HepG2 (cell line): ENCODE measurements around the gene TPH1. TPM values are rescaled to one million over a fixed set of nuclear protein-coding genes. Genes with fewer than 3 reads are reported as not detected.

Experiments
- ATAC-seq: fragments of 200-7000 bp; cut with Tn5 transposase; 3 replicates; pipeline ENCODE4 v1.9.1; 2020; ENCODE audit warnings: mild to moderate bottlenecking, moderate library complexity
- BruUV-seq: library from RNA; stranded (reverse); fragments of 400-500 nt; replicated peaks from 2 replicates; lab custom pipeline; 2021; lab: Mats Ljungman, UMichigan
- CTCF ChIA-PET: fragments of 300-600 bp; formaldehyde crosslinking; extraction: SDS; loops from one replicate; lab custom pipeline; 2021; ENCODE audit warnings: low total read pairs, inconsistent platforms, low intra/inter-chr PET ratio; lab: Yijun Ruan, JAX
- POLR2A ChIA-PET: fragments of 350-600 bp; sonication (Branson Sonifier 250); formaldehyde crosslinking; loops from one replicate; lab custom pipeline; 2020; ENCODE audit warnings: antibody characterized with exemption, inconsistent platforms; lab: Yijun Ruan, JAX
- DNase-seq: peaks from one replicate; pipeline ENCODE4 v3.0.0-alpha.2; 2015; ENCODE audit warnings: low spot score
- FAIRE-seq: peaks from 3 replicates; lab custom pipeline; 2011; peaks lifted over from hg19 to GRCh38; lab: Jason Lieb, UNC
- H2AFZ ChIP-seq: one replicate; pipeline ENCODE4 v1.6.1; 2011; ENCODE audit warnings: low read length, inconsistent platforms
- H3K27ac ChIP-seq: fragments of 300-600 bp; 3 replicates; pipeline ENCODE4 v1.8.0; 2011; ENCODE audit warnings: mixed run types, mild to moderate bottlenecking, mixed read lengths, low read length, inconsistent platforms; ENCODE audit not compliant: insufficient read depth; ENCODE audit errors: extremely low read length
- H3K27me3 ChIP-seq, 2 experiments: fragments of 200-600 bp in 1 of 2; 2 replicates in 1 of 2; 3 replicates in 1 of 2; pipeline versions ENCODE4 v1.6.0 to v1.8.0; 2011; ENCODE audit warnings: low read length in 2 of 2, mild to moderate bottlenecking in 2 of 2, moderate library complexity in 2 of 2, inconsistent platforms in 1 of 2; ENCODE audit not compliant: insufficient read depth in 2 of 2, control insufficient read depth in 1 of 2
- H3K36me3 ChIP-seq, 2 experiments: fragments of 200-600 bp in 1 of 2; replicated peaks in 1 of 2; 2 replicates in 1 of 2; 3 replicates in 1 of 2; pipeline versions ENCODE4 v1.5.1 to v1.8.0; 2011; ENCODE audit warnings: low read length in 2 of 2, inconsistent platforms in 1 of 2; ENCODE audit not compliant: insufficient read depth in 2 of 2, control insufficient read depth in 1 of 2
- H3K4me1 ChIP-seq: 2 replicates; pipeline ENCODE4 v1.5.1; 2012; ENCODE audit warnings: low read length, inconsistent platforms; ENCODE audit not compliant: insufficient read depth
- H3K4me2 ChIP-seq: 2 replicates; pipeline ENCODE4 v1.6.0; 2011; ENCODE audit warnings: low read depth, low read length, inconsistent platforms
- H3K4me3 ChIP-seq, 3 experiments: fragments of 200-600 bp in 1 of 3; sonication (generic), shearing (Covaris generic) in 1 of 3; replicated peaks in 1 of 3; 2 replicates each; pipeline ENCODE4 v1.5.1; 2011 to 2016; ENCODE audit warnings: low read length in 3 of 3, inconsistent platforms in 2 of 3, low read depth in 2 of 3, mild to moderate bottlenecking in 2 of 3, control low read depth in 1 of 3, mixed read lengths in 1 of 3; ENCODE audit not compliant: insufficient read depth in 1 of 3
- H3K79me2 ChIP-seq: one replicate; pipeline ENCODE4 v1.6.1; 2011; ENCODE audit warnings: low read length, inconsistent platforms; ENCODE audit not compliant: insufficient read depth
- H3K9ac ChIP-seq: 2 replicates; pipeline ENCODE4 v1.6.0; 2011; ENCODE audit warnings: mild to moderate bottlenecking, low read depth, low read length, inconsistent platforms; ENCODE audit not compliant: insufficient read depth
- H3K9me3 ChIP-seq: 2 replicates; pipeline ENCODE4 v1.5.1; 2012; ENCODE audit warnings: mild to moderate bottlenecking, low read length
- H4K20me1 ChIP-seq: 2 replicates; pipeline ENCODE4 v1.6.0; 2011; ENCODE audit warnings: inconsistent platforms, mild to moderate bottlenecking, low read length, moderate library complexity; ENCODE audit not compliant: insufficient read depth
- BHLHE40 ChIP-seq: IDR thresholded peaks from 2 replicates; pipeline ENCODE4 v1.6.1; 2011; ENCODE audit warnings: low read length, improper control_type of control experiment
- CENPX ChIP-seq: sonication (generic); formaldehyde crosslinking; IDR thresholded peaks from 2 replicates; pipeline ENCODE4 v1.9.0; 2021; ENCODE audit warnings: mild to moderate bottlenecking, missing genetic modification reagents, moderate library complexity
- FOXJ3 ChIP-seq: sonication (generic); formaldehyde crosslinking; IDR thresholded peaks from 2 replicates; pipeline ENCODE4 v1.4.0; 2020; ENCODE audit warnings: missing genetic modification reagents, mild to moderate bottlenecking, borderline replicate concordance
- HDAC2 ChIP-seq: sonication (generic); formaldehyde crosslinking; IDR thresholded peaks from 2 replicates; pipeline ENCODE4 v1.4.0; 2020; ENCODE audit warnings: missing genetic modification reagents
- KDM6A ChIP-seq: IDR thresholded peaks from 2 replicates; pipeline ENCODE4 v1.6.1; 2016; ENCODE audit warnings: low read depth
- NFATC3 ChIP-seq: sonication (generic); formaldehyde crosslinking; IDR thresholded peaks from 2 replicates; pipeline ENCODE4 v1.5.1; 2020; ENCODE audit warnings: mild to moderate bottlenecking, missing genetic modification reagents
- NKX3-1 ChIP-seq: sonication (generic); formaldehyde crosslinking; IDR thresholded peaks from 2 replicates; pipeline ENCODE4 v1.5.0; 2020; ENCODE audit warnings: missing genetic modification reagents
- PAF1 ChIP-seq: IDR thresholded peaks from 2 replicates; pipeline ENCODE4 v1.6.1; 2016; ENCODE audit warnings: missing genetic modification reagents, missing compliant biosample characterization
- SNAPC2 ChIP-seq: sonication (generic); formaldehyde crosslinking; IDR thresholded peaks from 2 replicates; pipeline ENCODE4 v1.8.1; 2022; ENCODE audit warnings: mild to moderate bottlenecking, missing genetic modification reagents
- TBX3 ChIP-seq: fragments of 450-650 bp; IDR thresholded peaks from 2 replicates; pipeline ENCODE4 v1.6.1; 2017; ENCODE audit warnings: antibody characterized with exemption, mild to moderate bottlenecking, inconsistent platforms, borderline replicate concordance
- ZFP90 ChIP-seq: sonication (generic); formaldehyde crosslinking; IDR thresholded peaks from 2 replicates; pipeline ENCODE4 v1.8.0; 2022; ENCODE audit warnings: missing genetic modification reagents, mild to moderate bottlenecking, inconsistent platforms, borderline replicate concordance
- ZNF530 ChIP-seq: sonication (generic); formaldehyde crosslinking; IDR thresholded peaks from 2 replicates; pipeline ENCODE4 v1.5.0; 2020; ENCODE audit warnings: low read depth, mild to moderate bottlenecking, missing genetic modification reagents
- ZSCAN30 ChIP-seq: sonication (generic); formaldehyde crosslinking; IDR thresholded peaks from 2 replicates; pipeline ENCODE4 v1.5.0; 2020; ENCODE audit warnings: mild to moderate bottlenecking, missing genetic modification reagents
- WGBS: methylation state at CpG from one replicate; pipeline ENCODE4 v1.1.6; 2017; ENCODE audit warnings: low lambda C conversion rate; 5-methylcytosine and 5-hydroxymethylcytosine counted together
- in situ Hi-C: cut with HindIII; loops from 2 replicates; pipeline ENCODE4 v1.10.0; 2017; ENCODE audit warnings: low pct_unique_long_range_greater_than_20kb; ENCODE audit not compliant: extremely low pct_ligation_motif_present
- intact Hi-C: fragments of 100-400 bp; cut with micrococcal nuclease; formaldehyde crosslinking; loops from one replicate; pipeline ENCODE4 v1.10.0; 2022; ENCODE audit not compliant: unreplicated experiment
- polyA plus RNA-seq, 8 experiments: library from polyadenylated mRNA; depleted of rRNA in 3 of 8; stranded (reverse) in 7 of 8; unstranded in 1 of 8; fragments of >200 nt; fragmentation: Illumina TruSeq in 4 of 8; extraction: Trizol in 4 of 8; gene quantifications; 2 replicates each; pipeline versions ENCODE4 v1.2.1 to v1.2.3, GENCODE V29; 2011 to 2016; ENCODE audit warnings: low read depth in 4 of 8, missing spikeins in 1 of 8, mixed read lengths in 1 of 8; ENCODE audit not compliant: insufficient read depth in 1 of 8
- total RNA-seq, 5 experiments: library from RNA; depleted of rRNA; stranded (reverse); fragments of >200 nt; fragmentation: Illumina TruSeq; extraction: Trizol; gene quantifications; 2 replicates each; pipeline ENCODE4 v1.2.3, GENCODE V29; 2016; ENCODE audit warnings: low read depth in 1 of 5
- TF ChIP-seq, protein P1 (sequence below): IDR thresholded peaks from 2 replicates; pipeline ENCODE4 v1.6.1; 2016; ENCODE audit warnings: missing genetic modification reagents, missing compliant biosample characterization
- TF ChIP-seq, protein P2 (sequence below): sonication (generic); formaldehyde crosslinking; IDR thresholded peaks from 2 replicates; pipeline ENCODE4 v1.5.1; 2020; ENCODE audit warnings: missing genetic modification reagents, mild to moderate bottlenecking, borderline replicate concordance
- TF ChIP-seq, protein P3 (sequence below): sonication (generic); formaldehyde crosslinking; IDR thresholded peaks from 2 replicates; pipeline ENCODE4 v1.4.0; 2020; ENCODE audit warnings: mild to moderate bottlenecking, missing genetic modification reagents, borderline replicate concordance
- TF ChIP-seq, protein P4 (sequence below): sonication (generic); formaldehyde crosslinking; IDR thresholded peaks from 2 replicates; pipeline ENCODE4 v1.5.0; 2020; ENCODE audit warnings: mild to moderate bottlenecking, missing genetic modification reagents

TPH1 gene
- total and polyA plus RNA-seq, 2 of the 13 experiments (the other 11 are each of a cell fraction or from before 2014, with no cell fraction given), result 0.26 to 0.53 TPM

DNA sequence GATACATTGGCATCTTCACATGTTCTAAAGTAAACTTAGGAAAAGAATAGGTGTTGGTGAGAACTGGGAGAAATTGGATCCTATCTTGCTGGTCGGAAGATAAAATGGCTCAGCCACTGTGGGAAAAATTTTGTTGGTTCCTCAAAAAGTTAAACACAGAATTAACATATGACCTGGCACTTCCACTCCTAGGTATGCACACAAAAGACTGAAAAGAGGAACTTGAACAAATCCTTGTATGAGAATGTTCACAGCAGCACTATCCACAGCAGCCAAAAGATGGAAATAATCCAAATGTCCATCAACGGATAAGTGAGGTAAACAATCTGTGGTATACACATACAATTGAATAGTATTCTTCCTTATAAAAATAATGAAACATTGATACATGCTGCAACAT, 4.8 kb upstream of the TPH1 start:
- Histone ChIP-seq H3K27me3 (0 out of 5 replicates have a peak, but pooled peaks cover 0 to 2% of the 10 kb centered on the region in 2 experiments), H3K36me3 (no peaks in the 10 kb centered on the region), H3K9ac (no peak overlapping the region), H3K4me1 (no peaks in the 10 kb centered on the region), H3K4me3 (no peak overlapping the region), H4K20me1 (no peaks in the 10 kb centered on the region), H3K4me2 (no peak overlapping the region), H3K79me2 (no peaks in the 10 kb centered on the region), H2AFZ (no peak overlapping the region), H3K9me3 (no peaks in the 10 kb centered on the region), H3K27ac (no peak overlapping the region)
- WGBS, result 94% methylated on average over 2 of the region's 2 CpGs
- no peak for ATAC-seq
- CTCF ChIA-PET, result no interaction called here
- intact Hi-C loops (no loop called here), in situ Hi-C loops (no loop called here)
- no peak for FAIRE-seq
- TF ChIP-seq KDM6A (CRISPR knock-in tag) (no peak), NFATC3 (CRISPR knock-in tag) (no peak), BHLHE40 (no peak), ZSCAN30 (CRISPR knock-in tag) (no peak), TBX3 (no peak), FOXJ3 (CRISPR knock-in tag) (no peak), HDAC2 (CRISPR knock-in tag) (no peak), CENPX (CRISPR knock-in tag) (no peak), NKX3-1 (no peak), ZNF530 (CRISPR knock-in tag) (no peak), ZFP90 (CRISPR knock-in tag) (no peak), SNAPC2 (CRISPR knock-in tag) (no peak), PAF1 (no peak)
- TF ChIP-seq, protein P1, sequence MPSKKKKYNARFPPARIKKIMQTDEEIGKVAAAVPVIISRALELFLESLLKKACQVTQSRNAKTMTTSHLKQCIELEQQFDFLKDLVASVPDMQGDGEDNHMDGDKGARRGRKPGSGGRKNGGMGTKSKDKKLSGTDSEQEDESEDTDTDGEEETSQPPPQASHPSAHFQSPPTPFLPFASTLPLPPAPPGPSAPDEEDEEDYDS (CRISPR knock-in tag), result no peak
- TF ChIP-seq, protein P2, sequence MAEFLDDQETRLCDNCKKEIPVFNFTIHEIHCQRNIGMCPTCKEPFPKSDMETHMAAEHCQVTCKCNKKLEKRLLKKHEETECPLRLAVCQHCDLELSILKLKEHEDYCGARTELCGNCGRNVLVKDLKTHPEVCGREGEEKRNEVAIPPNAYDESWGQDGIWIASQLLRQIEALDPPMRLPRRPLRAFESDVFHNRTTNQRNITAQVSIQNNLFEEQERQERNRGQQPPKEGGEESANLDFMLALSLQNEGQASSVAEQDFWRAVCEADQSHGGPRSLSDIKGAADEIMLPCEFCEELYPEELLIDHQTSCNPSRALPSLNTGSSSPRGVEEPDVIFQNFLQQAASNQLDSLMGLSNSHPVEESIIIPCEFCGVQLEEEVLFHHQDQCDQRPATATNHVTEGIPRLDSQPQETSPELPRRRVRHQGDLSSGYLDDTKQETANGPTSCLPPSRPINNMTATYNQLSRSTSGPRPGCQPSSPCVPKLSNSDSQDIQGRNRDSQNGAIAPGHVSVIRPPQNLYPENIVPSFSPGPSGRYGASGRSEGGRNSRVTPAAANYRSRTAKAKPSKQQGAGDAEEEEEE (CRISPR knock-in tag), result no peak
- TF ChIP-seq, protein P3, sequence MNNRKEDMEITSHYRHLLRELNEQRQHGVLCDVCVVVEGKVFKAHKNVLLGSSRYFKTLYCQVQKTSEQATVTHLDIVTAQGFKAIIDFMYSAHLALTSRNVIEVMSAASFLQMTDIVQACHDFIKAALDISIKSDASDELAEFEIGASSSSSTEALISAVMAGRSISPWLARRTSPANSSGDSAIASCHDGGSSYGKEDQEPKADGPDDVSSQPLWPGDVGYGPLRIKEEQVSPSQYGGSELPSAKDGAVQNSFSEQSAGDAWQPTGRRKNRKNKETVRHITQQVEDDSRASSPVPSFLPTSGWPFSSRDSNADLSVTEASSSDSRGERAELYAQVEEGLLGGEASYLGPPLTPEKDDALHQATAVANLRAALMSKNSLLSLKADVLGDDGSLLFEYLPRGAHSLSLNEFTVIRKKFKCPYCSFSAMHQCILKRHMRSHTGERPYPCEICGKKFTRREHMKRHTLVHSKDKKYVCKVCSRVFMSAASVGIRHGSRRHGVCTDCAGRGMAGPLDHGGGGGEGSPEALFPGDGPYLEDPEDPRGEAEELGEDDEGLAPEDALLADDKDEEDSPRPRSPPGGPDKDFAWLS (CRISPR knock-in tag), result no peak
- TF ChIP-seq, protein P4, sequence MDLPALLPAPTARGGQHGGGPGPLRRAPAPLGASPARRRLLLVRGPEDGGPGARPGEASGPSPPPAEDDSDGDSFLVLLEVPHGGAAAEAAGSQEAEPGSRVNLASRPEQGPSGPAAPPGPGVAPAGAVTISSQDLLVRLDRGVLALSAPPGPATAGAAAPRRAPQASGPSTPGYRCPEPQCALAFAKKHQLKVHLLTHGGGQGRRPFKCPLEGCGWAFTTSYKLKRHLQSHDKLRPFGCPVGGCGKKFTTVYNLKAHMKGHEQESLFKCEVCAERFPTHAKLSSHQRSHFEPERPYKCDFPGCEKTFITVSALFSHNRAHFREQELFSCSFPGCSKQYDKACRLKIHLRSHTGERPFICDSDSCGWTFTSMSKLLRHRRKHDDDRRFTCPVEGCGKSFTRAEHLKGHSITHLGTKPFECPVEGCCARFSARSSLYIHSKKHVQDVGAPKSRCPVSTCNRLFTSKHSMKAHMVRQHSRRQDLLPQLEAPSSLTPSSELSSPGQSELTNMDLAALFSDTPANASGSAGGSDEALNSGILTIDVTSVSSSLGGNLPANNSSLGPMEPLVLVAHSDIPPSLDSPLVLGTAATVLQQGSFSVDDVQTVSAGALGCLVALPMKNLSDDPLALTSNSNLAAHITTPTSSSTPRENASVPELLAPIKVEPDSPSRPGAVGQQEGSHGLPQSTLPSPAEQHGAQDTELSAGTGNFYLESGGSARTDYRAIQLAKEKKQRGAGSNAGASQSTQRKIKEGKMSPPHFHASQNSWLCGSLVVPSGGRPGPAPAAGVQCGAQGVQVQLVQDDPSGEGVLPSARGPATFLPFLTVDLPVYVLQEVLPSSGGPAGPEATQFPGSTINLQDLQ (CRISPR knock-in tag), result no peak
- no TSS peak for BruUV-seq
- DNase-seq, result no peak
- POLR2A ChIA-PET, result no interaction called here
